Esophagus muscularis mucosa (tissue), 4 donors: ENCODE measurements around the gene HIVEP2. TPM values are rescaled to one million over a fixed set of nuclear protein-coding genes. Genes with fewer than 3 reads are reported as not detected.

Experiments used
- DNase-seq: peaks from one replicate; pipeline ENCODE4 v3.0.0-alpha.2; 2017; ENCODE audit errors: extremely low spot score
- H3K27ac ChIP-seq, 4 donors: fragments of 200-600 bp; sonication (generic); replicated peaks in 1 of 4; 1 replicate in 3 of 4; 2 replicates in 1 of 4; pipeline ENCODE4 v1.5.1; 2016 to 2019; ENCODE audit warnings: mild to moderate bottlenecking in 1 of 4
- H3K27me3 ChIP-seq, 4 donors: fragments of 200-600 bp; sonication (generic); one replicate each; pipeline versions ENCODE4 v1.5.1 to v1.6.0; 2016 to 2019
- H3K36me3 ChIP-seq, 4 donors: fragments of 200-600 bp; sonication (generic); one replicate each; pipeline ENCODE4 v1.5.1; 2016 to 2019
- H3K4me1 ChIP-seq, 4 donors: fragments of 200-600 bp; sonication (generic); one replicate each; pipeline ENCODE4 v1.5.1; 2016 to 2019
- H3K4me3 ChIP-seq, 4 donors: fragments of 200-600 bp; sonication (generic); 1 replicate in 2 of 4; 2 replicates in 2 of 4; pipeline ENCODE4 v1.5.1; 2016 to 2019; ENCODE audit warnings: mild to moderate bottlenecking in 4 of 4, moderate library complexity in 1 of 4
- H3K9me3 ChIP-seq, 4 donors: fragments of 200-600 bp; sonication (generic); 1 replicate in 3 of 4; 2 replicates in 1 of 4; pipeline ENCODE4 v1.5.1; 2016 to 2019
- EP300 ChIP-seq: sonication (generic); formaldehyde crosslinking; IDR thresholded peaks from one replicate; pipeline ENCODE4 v1.6.1; 2017; ENCODE audit warnings: antibody characterized with exemption
- POLR2A ChIP-seq: fragments of 450-650 bp; IDR thresholded peaks from one replicate; pipeline ENCODE4 v1.6.1; 2017; ENCODE audit warnings: antibody characterized with exemption, moderate library complexity, mild to moderate bottlenecking, low read depth
- POLR2AphosphoS5 ChIP-seq, 2 donors: sonication (generic); formaldehyde crosslinking; IDR thresholded peaks; one replicate each; pipeline ENCODE4 v1.6.1; 2017; ENCODE audit warnings: antibody characterized with exemption in 2 of 2
- WGBS: methylation state at CpG from one replicate; pipeline ENCODE4 v1.1.5; 2018; 5-methylcytosine and 5-hydroxymethylcytosine counted together
- intact Hi-C: fragments of 100-400 bp; cut with DNase I; formaldehyde crosslinking; loops from one replicate; pipeline ENCODE4 v1.15.1; 2023
- total RNA-seq, 4 donors: library from RNA; depleted of rRNA; stranded (reverse); fragments of >200 nt; gene quantifications; one replicate each; pipeline versions ENCODE4 v1.1.0 to v1.2.1, GENCODE V29; 2016
- TF ChIP-seq, protein P1 (sequence below), 3 experiments: fragments of 200-600 bp in 2 of 3; fragments of 450-650 bp in 1 of 3; sonication (generic) in 2 of 3; IDR thresholded peaks; one replicate each; pipeline ENCODE4 v1.5.1; 2017 to 2019; ENCODE audit warnings: antibody characterized with exemption in 3 of 3, mild to moderate bottlenecking in 2 of 3, moderate library complexity in 1 of 3

HIVEP2 gene
- total RNA-seq, 4 donors from 2014 or later, result 20.3 to 29.3 (median 22.1) TPM

DNA sequence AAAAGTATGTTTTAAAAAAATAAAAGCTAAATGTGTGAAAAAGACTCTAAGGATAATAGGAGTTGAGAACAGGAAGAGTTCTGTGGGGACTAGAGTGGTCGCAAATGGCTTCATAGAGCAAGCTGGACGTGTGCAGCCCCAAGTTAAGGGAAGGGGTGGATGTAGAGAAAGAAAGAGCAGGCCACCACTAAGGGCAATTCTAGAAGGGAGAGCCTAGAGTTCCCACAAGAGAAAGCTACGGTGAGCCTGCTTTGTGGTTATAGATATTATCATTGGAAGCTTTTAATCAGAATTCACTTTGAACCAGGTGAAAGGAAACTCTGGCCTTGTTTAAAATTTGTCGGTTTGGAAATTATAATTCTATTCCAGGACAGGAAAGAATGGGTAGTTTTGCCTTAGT lies 101.6 kb downstream of the HIVEP2 start:
- H3K27me3 ChIP-seq, result no peaks in the 10 kb centered on the region
- TF ChIP-seq, protein P1, sequence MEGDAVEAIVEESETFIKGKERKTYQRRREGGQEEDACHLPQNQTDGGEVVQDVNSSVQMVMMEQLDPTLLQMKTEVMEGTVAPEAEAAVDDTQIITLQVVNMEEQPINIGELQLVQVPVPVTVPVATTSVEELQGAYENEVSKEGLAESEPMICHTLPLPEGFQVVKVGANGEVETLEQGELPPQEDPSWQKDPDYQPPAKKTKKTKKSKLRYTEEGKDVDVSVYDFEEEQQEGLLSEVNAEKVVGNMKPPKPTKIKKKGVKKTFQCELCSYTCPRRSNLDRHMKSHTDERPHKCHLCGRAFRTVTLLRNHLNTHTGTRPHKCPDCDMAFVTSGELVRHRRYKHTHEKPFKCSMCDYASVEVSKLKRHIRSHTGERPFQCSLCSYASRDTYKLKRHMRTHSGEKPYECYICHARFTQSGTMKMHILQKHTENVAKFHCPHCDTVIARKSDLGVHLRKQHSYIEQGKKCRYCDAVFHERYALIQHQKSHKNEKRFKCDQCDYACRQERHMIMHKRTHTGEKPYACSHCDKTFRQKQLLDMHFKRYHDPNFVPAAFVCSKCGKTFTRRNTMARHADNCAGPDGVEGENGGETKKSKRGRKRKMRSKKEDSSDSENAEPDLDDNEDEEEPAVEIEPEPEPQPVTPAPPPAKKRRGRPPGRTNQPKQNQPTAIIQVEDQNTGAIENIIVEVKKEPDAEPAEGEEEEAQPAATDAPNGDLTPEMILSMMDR (IDR thresholded peaks at IDR 0.05), result no peak
- TF ChIP-seq EP300 (no peak), POLR2AphosphoS5 (IDR thresholded peaks at IDR 0.05) (no peak), POLR2A (no peak)
- no peaks in the 10 kb centered on the region for H3K36me3 ChIP-seq
- peak overlapping the region in 3 of 4 donors; percentile 16 to 49 (median 29) for H3K27ac ChIP-seq
- WGBS, result 78% methylated on average over 4 of the region's 4 CpGs
- intact Hi-C loops, result no loop called here
- H3K4me3 ChIP-seq, result no peak overlapping the region
- no peaks in the 10 kb centered on the region for H3K9me3 ChIP-seq
- no peak for DNase-seq
- peaks cover 47 to 68% (median 62%) of the 10 kb centered on the region in 4 donors for H3K4me1 ChIP-seq

GRCh38 chr6:142842418-142843261 lies 102.3 kb downstream of the HIVEP2 start:
- DNase-seq, result no peak
- Histone ChIP-seq H3K27ac (peak overlapping the region in 3 of 4 donors; percentile 29 to 49 (median 43)), H3K4me1 (peaks cover 39 to 61% (median 55%) of the 10 kb centered on the region in 4 donors), H3K4me3 (peak overlapping the region; percentile 8 to 23 (median 16)), H3K9me3 (no peaks in the 10 kb centered on the region), H3K27me3 (no peaks in the 10 kb centered on the region), H3K36me3 (no peaks in the 10 kb centered on the region)
- no peak for TF ChIP-seq POLR2AphosphoS5 (IDR thresholded peaks at IDR 0.05)
- TF ChIP-seq, protein P1 (IDR thresholded peaks at IDR 0.05), result no peak
- TF ChIP-seq POLR2A, result no peak
- WGBS, result 56% methylated on average over 11 of the region's 11 CpGs
- intact Hi-C loops, result no loop called here

GRCh38 chr6:142841915-142842314 lies 103.1 kb downstream of the HIVEP2 start:
- peak overlapping the region in 2 of 4 donors; percentile 29 to 49 for H3K27ac ChIP-seq
- intact Hi-C loops, result no loop called here
- H3K9me3 ChIP-seq, result no peaks in the 10 kb centered on the region
- peak overlapping the region in 1 of 4 donors; percentile 16 for H3K4me3 ChIP-seq
- H3K36me3 ChIP-seq, result no peaks in the 10 kb centered on the region
- TF ChIP-seq EP300, result no peak
- TF ChIP-seq POLR2A, result no peak
- no peak for TF ChIP-seq POLR2AphosphoS5 (IDR thresholded peaks at IDR 0.05)
- TF ChIP-seq, protein P1 (IDR thresholded peaks at IDR 0.05), result no peak
- no peaks in the 10 kb centered on the region for H3K27me3 ChIP-seq
- 73% methylated on average over 1 of the region's 1 CpG for WGBS
- no peak for DNase-seq
- H3K4me1 ChIP-seq, result peaks cover 32 to 53% (median 49%) of the 10 kb centered on the region in 4 donors

DNA sequence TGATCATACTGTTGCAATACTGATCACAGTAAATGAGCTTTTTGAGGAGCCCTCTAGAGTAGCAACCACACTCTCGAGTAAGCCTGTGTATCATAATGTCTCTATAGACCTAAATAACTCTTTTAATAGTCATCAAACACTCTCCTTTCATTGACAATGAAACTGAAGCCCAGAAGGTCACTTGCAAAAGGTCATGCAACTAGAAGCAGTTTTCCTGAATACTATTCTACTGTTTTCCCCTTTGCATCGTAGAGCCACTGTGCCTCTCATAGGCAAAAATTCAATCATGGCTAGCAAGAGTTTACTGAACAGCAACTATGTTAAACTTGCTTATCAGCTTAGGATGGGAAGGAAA lies 105.3 kb downstream of the HIVEP2 start:
- 88% methylated on average over 2 of the region's 2 CpGs for WGBS
- intact Hi-C loops, result no loop called here
- no peak for DNase-seq
- no peaks in the 10 kb centered on the region for H3K36me3 ChIP-seq
- H3K27me3 ChIP-seq, result no peaks in the 10 kb centered on the region
- H3K4me1 ChIP-seq, result peaks cover 20 to 34% (median 33%) of the 10 kb centered on the region in 4 donors
- H3K4me3 ChIP-seq, result no peak overlapping the region
- TF ChIP-seq POLR2AphosphoS5 (IDR thresholded peaks at IDR 0.05), result no peak
- TF ChIP-seq EP300, result no peak
- TF ChIP-seq, protein P1 (IDR thresholded peaks at IDR 0.05), result no peak
- no peak for TF ChIP-seq POLR2A
- H3K27ac ChIP-seq, result no peak overlapping the region
- H3K9me3 ChIP-seq, result no peaks in the 10 kb centered on the region
